NCI-H2196 (cell line): Measurements from ENCODE around the gene NUDT14.

Experiments used
- DNase-seq: peaks from one replicate; lab custom pipeline; 2025; ENCODE audit not compliant: unreplicated experiment; lab: John Stamatoyannopoulos, UW

Gene NUDT14

GRCh38 chr14:105199093-105199492 lies 18.0 kb upstream of the NUDT14 start:
- DNase-seq: no peak

GRCh38 chr14:105198588-105198987 lies 17.5 kb upstream of the NUDT14 start:
- DNase-seq: no peak

GRCh38 chr14:105197211-105197641 lies 16.1 kb upstream of the NUDT14 start:
- no peak for DNase-seq

DNA sequence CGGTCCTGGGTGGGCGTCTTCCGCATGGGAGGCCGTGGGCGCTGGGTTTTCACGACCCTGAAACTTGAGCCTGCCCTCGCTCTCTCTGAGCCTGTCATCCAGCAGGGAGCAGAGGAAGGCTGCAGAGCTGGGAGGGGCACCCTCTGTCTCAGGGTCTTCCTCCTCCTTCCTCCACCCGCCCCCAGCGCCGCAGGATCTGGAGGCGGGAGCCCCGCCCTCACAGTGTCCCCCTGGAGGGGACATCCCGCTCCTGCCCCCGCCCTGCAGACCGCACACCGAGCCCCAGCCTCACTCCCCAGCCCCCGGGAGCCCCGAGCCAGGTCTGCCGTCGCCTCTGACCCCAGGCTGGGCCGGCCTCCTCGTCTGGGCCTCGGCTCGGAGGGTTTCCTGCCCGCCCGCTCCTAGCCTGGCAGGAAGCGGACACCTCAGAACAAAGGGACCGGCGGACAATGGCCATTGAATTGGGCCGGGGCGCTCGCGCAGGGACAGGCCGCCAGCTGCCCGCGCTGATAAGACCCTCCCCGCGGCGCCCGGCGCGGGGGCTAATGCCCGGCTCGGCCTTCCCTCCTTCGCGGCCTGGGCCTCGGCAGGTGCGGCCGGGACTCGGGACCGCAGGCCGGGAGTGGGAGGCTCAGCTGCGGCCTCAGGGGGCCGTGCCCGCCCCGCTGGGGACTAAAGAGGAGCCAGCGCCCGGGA lies 15.3 kb upstream of the NUDT14 start:
- DNase-seq: no peak

DNA sequence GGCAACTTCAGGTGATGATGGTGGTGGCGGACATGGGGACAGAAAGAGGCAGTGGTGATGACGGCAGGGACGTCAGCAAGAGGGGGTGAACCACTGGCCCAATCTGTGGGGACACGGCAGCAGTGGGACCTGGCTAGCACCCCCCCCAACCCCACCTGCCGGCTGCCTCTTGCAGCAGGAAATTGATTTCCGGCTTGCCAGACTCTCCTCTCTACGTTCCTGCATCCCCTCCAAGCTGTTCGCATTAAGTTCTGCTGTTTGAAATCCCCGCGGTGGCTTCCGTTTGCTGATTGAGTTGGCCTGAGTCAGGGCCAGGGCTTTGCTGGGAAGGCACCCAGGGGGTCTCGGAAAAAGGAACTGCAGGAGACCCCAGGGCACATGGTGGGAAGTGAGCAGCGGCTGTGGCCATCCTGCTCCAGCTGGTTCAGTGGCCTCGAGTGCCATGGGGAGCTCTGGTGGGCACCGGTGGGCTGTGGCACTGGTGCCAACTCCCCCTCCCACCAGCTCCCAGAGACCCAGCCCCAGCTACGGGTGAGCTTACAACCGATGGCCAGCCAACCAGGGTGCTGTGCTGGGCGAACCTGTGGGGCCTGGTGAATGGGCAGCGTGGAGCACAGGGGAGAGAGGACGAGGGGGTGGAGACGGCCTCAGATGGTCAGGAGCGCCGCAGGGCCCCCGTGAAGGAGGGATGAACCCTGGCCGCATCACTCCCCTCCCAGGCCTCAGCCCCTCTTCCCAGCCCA lies 14.6 kb upstream of the NUDT14 start:
- no peak for DNase-seq

- DNase-seq: no peak
These were observed 13.9 kb upstream of the NUDT14 start for GRCh38 chr14:105195051-105195450.

DNA sequence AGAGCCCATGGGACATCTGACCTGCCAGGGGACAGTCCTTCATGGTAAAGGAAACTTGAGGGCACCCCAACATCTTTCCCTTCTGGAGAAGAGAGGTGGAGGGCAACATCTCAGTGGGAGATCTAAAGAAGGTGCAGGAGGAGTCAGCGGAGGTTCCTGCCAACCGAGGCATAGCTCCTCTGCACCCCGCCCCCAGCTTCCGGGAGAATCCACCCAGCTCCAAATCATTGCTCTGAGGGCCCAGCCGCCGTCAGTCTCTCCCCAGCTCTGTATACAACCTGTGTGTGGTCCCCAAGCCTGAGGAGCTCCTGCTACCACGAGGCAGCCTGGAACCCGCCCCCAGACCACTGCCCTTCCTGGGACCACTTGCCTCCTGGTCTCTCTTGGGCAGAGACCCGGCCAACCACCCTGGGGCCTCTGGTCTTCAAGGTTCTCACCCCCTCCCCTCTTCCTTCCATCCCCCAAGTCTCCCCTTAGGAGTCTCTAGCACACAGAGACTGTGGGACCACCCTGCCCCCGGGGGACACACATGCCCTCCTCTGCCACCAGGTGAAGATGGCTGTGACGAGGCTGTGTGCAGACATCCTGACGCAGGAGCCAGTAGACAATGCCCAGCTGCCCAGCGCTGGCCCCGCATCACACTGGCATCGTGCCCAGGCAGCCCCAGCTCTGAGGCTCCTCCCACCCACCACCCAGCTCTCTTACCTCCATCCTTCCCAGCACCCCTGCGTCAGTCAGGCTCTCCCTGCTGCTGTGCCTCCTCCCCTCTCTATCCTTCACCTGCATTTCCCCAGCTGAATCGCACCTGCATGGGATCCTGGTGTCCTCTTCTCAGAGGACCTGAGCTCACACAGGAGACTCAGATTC lies 13.0 kb upstream of the NUDT14 start:
- peak; percentile 75 for DNase-seq

DNA sequence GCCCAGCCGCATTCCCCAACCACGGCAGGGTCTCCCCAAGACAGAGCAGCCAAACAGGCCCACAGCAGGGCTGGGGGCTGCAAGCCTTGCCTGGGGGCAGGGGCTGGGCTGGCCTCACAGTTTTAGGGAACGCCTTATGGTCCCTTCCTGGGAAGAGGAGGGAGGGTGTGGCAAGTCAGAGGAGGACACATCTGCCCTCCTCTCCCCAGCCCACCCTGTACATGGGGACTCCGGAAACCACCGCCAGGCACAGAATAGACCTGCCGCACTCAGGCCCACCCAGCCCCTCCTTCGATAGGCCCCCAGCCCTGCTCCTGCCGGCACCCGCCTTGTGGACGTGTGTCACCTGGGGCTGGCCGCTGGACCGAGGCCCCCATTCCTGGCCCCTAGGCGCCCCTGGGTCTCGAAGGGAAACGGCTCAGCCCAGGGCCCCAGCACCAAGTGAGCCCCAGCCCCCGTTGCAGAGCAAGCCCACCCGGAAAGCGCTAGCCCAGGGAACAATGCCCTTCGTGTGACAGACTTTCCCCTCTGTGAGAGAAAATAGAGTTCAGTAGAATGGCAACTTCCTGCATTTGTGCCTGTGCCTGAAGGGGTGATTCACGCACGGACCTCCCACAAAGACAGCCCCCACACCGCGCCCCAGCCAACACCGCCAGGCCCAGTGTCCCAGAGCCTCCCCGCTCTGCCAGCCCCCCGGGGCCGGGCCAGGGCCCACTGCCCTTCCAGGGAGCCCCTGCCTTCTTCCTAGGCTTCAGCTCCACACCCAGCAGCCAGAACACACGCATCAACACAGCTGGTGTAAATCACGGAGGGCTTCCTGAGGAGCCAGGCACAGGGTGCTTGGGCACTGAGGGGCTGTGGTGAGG lies 12.0 kb upstream of the NUDT14 start:
- no peak for DNase-seq

GRCh38 chr14:105187935-105188524 lies 6.9 kb upstream of the NUDT14 start:
- DNase-seq: no peak

DNA sequence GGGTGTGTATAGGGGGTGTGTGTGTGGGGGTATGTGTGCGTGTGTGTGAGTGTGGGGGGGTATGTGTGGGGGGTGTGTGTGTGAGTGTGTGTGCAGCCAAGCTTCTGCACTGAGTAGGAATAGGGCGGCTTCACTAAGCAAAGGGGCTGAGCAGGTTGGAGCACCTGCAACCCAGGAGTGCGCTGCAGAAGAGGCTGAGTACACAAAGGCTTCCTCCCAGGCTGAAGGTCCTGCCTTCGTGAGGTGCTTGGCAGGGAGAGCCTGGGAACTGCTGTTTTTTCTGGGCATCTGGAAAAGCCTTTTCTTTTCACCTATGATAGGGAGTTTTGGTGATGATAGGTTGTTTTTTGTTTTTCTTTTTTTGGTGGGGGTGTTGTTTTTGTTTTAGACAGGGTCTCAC lies 6.0 kb upstream of the NUDT14 start:
- peak; percentile 31 for DNase-seq

- DNase-seq: no peak
These were observed 4.9 kb upstream of the NUDT14 start for GRCh38 chr14:105185973-105186372.

DNA sequence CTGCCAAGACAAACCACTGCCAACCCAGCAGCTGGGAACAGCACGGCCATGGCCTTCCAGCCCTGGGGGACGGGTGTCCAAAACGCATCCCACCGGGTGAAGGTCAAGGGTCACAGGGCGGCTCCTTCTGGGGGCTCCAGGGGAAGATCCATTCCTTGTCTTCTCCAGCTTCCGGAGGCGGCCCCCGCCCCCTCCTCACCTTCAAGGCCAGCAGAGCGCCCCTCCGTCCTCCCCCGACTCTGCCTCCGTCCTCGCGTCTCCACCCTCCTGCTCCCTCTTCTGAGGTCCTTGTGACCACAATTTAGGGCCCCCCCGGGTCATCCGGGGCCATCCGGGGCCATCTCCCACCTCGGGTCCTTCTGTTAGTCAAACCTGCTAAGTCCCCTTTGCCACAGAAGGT lies 3.9 kb upstream of the NUDT14 start:
- no peak for DNase-seq

- peak; percentile 48 for DNase-seq
These were observed 3.3 kb upstream of the NUDT14 start for GRCh38 chr14:105184461-105184860.

GRCh38 chr14:105182296-105183020 lies 1.3 kb upstream of the NUDT14 start:
- no peak for DNase-seq

- no peak for DNase-seq
These were observed 610 bp upstream of the NUDT14 start for GRCh38 chr14:105181549-105182295.

DNA sequence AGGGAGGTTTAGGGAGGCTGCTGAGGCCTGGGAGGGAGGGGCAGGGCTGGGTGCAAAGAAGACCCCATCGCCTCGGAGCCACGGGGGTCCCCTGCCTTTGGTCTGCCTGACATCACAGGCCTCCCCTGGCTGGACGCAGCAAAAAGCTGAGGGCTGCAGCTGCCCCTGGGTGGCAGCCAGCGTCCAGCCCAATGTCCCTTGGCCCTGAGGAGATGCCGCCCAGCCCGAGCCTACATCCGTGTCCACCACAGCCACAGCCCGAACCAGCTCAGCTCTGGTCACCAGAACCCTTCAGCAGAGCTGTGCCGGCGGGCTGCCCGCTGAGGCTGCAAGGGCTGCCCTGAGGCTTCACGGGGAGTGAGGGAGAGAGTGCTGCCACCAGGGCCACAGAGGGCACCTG lies 1.9 kb downstream of the NUDT14 start:
- DNase-seq: no peak

GRCh38 chr14:105178868-105179140 lies 2.3 kb downstream of the NUDT14 start:
- no peak for DNase-seq

DNA sequence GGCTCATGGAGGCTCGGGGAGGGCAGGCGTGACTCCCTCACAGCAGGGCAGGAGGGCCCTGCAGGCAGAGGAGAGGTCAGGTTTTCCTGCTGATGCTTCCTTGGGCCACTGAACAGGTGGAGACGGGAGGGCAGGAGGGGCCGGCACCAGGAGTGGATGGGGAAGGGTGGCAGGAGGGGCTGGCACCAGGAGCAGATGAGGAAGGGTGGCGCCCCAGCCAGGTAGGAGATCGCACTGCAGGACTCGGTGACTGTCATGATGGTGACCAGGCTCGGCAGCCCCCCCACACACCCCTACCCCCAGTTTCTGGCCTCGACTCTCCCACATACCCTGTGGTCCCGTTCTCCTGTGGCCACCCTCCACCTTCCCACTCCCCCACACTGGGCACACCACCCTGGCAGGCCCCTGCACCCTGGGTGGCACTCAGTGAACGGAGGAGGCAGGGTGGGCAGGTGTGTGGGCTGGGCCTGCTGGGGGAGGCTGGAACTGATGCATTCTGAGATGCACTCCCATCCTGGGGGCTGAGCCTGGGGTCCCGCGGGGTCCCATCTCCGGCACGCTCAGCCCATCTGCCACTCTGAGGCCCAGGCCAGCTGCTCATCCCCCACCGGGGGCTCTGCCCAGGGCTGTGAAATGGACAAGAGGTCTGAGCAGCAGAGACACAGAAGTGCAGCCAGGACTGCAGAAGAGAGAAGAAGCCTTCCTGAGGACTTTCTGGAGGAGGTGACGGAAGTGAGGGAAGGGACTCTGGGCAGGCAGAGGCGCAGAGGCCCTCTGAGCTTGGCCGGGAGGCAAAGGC lies 2.8 kb downstream of the NUDT14 start:
- DNase-seq: no peak
